Mucosa of rectum (tissue), 2 donors: ENCODE measurements around the gene TRPC1.
"Not testable (repeated sequence)": the region's sequence is repeated elsewhere in the genome, so short reads cannot be mapped to it uniquely, and the experiment has no call there.

Experiments
- H3K27ac ChIP-seq, 2 donors: one replicate each; pipeline ENCODE4 v1.7.0; 2013; ENCODE audit warnings: inconsistent platforms in 2 of 2, low read depth in 2 of 2, low read length in 2 of 2
- H3K27me3 ChIP-seq, 2 donors: one replicate each; pipeline ENCODE4 v1.7.0; 2013; ENCODE audit warnings: low read length in 2 of 2; ENCODE audit not compliant: control insufficient read depth in 2 of 2, insufficient read depth in 2 of 2
- H3K36me3 ChIP-seq, 2 donors: one replicate each; pipeline ENCODE4 v1.7.0; 2013; ENCODE audit warnings: low read length in 2 of 2; ENCODE audit not compliant: control insufficient read depth in 2 of 2, insufficient read depth in 2 of 2
- H3K4me1 ChIP-seq, 2 donors: one replicate each; pipeline ENCODE4 v1.7.0; 2013; ENCODE audit warnings: low read length in 2 of 2, mild to moderate bottlenecking in 1 of 2; ENCODE audit not compliant: control insufficient read depth in 2 of 2, insufficient read depth in 2 of 2
- H3K4me3 ChIP-seq, 2 donors: one replicate each; pipeline ENCODE4 v1.7.0; 2013; ENCODE audit warnings: low read length in 2 of 2
- H3K9ac ChIP-seq, 2 donors: one replicate each; pipeline ENCODE4 v1.7.0; 2013; ENCODE audit warnings: low read length in 2 of 2, low read depth in 1 of 2, mild to moderate bottlenecking in 1 of 2
- H3K9me3 ChIP-seq, 2 donors: one replicate each; pipeline ENCODE4 v1.7.0; 2013; ENCODE audit warnings: low read length in 2 of 2; ENCODE audit not compliant: control insufficient read depth in 2 of 2
- donor health status: healthy.
- donor health status: Normal muscosa, but diverticular disease.

TRPC1 gene

DNA sequence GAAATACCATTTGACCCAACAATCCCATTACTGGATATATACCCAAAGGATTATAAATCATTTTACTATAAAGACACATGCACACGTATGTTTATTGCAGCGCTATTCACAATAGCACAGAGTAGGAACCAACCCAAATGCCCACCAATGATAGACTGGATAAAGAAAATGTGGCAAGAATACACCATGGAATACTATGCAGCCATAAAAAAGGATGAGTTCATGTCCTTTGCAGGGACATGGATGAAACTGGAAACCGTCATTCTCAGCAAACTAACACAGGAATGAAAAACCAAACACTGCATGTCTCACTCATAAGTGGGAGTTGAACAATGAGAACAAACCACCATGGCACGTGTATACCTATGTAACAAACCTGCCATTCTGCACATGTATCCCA is 26.7 kb downstream of the TRPC1 start:
- not testable (repeated sequence) for H3K36me3 ChIP-seq, H3K4me3 ChIP-seq, H3K4me1 ChIP-seq, H3K9me3 ChIP-seq, H3K27ac ChIP-seq, H3K9ac ChIP-seq, H3K27me3 ChIP-seq

DNA sequence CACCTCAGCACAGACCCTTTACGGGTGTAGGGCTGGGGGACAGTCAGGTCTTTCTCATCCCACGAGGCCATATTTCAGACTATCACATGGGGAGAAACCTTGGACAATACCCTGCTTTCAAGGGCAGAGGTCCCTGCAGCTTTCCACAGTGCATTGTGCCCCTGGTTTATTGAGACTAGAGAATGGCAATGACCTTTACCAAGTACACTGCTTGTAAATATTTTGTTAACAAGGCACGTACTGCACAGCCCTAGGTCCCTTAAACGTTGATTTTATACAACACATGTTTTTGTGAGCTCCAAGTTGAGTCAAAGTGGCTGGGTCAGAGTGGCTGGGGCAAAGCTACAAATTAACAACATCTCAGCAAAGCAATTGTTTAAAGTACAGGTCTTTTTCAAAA is 28.8 kb downstream of the TRPC1 start:
- not testable (repeated sequence) for H3K27me3 ChIP-seq, H3K9ac ChIP-seq

DNA sequence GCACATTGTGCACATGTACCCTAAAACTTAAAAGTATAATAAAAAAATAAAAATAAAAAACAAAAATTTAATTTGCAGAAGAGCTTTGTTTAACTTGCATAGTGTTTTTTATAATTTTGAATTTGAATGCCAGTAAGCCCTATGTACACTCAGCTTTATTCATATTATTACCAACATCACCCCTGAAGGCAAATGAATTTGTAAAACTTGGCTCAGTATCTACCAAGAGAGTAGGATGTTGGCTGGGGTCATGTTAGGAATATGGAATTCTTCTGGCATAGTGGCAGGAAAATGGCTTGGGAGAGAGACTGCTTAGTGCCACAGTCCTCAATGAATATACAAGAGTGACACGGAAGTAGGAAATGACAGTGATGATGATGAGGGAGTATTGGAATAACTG is 30.7 kb downstream of the TRPC1 start:
- H3K36me3 ChIP-seq: no peaks in the 10 kb centered on the region
- no peaks in the 10 kb centered on the region for H3K9me3 ChIP-seq
- no peak overlapping the region for H3K4me3 ChIP-seq
- no peaks in the 10 kb centered on the region for H3K4me1 ChIP-seq
- no peak overlapping the region for H3K27ac ChIP-seq
- H3K9ac ChIP-seq: no peak overlapping the region
- H3K27me3 ChIP-seq: no peaks in the 10 kb centered on the region

More for the DNA sequence above, 28.8 kb downstream of the TRPC1 start:
- H3K36me3 ChIP-seq, H3K27ac ChIP-seq, H3K4me1 ChIP-seq, H3K4me3 ChIP-seq, H3K9me3 ChIP-seq: not testable (repeated sequence)

DNA sequence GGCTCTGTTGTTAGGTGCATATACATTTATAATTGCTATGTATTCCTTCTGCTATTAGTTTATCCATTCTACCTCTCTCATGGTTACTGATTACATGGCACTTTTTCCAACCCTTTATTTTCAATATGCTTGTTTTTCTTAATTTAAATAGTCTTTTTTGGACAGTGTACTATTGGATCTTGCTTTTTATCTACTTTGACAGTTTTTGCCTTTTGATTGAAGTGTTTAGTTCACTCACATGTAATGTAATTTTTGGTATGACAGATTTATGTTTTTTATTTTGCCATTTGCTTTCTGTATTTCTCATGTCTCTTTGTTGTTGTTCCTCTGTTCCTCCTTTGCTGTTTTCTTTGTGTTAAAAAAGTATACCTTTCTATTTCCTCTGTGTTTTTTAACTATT is 44.5 kb downstream of the TRPC1 start:
- Histone ChIP-seq H3K9ac (no peak overlapping the region), H3K27ac (no peak overlapping the region), H3K36me3 (no peaks in the 10 kb centered on the region), H3K4me1 (no peaks in the 10 kb centered on the region), H3K9me3 (peaks cover 0 to 6% of the 10 kb centered on the region in 2 donors), H3K27me3 (no peaks in the 10 kb centered on the region), H3K4me3 (no peak overlapping the region)

DNA sequence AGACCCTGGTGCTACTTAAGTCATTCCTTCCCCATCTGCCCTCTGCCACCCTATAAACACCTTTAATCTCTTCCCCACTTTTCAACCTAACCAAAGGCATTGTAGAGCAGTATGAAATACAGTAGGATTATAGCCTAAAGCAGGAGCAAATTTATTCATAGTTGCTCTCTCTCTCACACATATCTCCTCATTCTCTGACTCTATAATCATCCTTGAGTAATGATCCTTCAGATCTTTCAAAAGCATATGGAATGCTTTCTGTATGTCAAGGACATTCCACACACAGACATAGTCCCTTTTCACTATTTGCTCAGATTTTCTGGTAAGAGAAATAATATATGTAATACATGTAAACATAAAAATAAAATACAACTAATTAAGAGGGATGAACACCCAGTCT is 54.1 kb downstream of the TRPC1 start:
- H3K27me3 ChIP-seq: no peaks in the 10 kb centered on the region
- H3K4me3 ChIP-seq: no peak overlapping the region
- H3K4me1 ChIP-seq: no peaks in the 10 kb centered on the region
- no peak overlapping the region for H3K9ac ChIP-seq
- no peaks in the 10 kb centered on the region for H3K36me3 ChIP-seq
- H3K27ac ChIP-seq: no peak overlapping the region
- H3K9me3 ChIP-seq: no peaks in the 10 kb centered on the region

DNA sequence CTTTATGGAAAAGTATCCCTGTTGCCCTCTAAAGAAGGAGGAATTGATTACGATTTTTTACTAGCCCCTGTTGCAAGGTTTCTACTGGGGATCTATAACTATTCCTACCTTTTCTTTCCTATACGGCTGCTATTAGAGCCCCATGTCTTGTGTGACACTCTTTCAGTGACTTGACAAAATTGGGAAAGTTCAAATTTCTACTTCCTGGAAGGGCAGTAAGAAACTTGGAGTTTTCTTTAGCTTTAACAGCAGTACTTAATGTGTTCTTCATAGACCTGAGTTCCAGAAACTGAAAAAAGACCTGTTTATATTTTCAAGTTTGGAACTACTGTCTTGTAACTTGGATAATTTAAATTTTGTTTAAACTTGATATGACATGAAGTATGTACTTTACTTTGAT is 54.7 kb downstream of the TRPC1 start:
- Histone ChIP-seq H3K27ac (no peak overlapping the region), H3K9me3 (no peaks in the 10 kb centered on the region), H3K36me3 (no peaks in the 10 kb centered on the region), H3K27me3 (no peaks in the 10 kb centered on the region), H3K9ac (no peak overlapping the region), H3K4me1 (no peaks in the 10 kb centered on the region), H3K4me3 (no peak overlapping the region)

DNA sequence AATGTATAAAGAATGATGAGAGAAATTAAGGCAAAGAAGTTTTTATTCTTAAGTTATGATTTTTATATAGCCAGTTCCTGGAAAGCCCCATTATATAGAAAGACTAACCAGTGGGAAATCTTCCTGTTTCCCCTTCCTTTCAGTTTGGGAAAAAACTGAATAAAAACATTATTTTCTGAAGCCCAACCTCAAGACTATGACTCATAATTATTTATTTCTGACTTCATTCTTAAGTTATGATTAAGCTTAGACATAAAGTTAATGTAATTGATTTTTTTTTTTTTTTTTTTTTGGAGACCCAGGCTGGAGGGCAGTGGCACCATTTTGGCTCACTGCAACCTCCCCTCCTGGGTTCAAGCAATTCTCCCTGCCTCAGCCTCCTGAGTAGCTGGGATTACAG is 55.8 kb downstream of the TRPC1 start:
- H3K9me3 ChIP-seq: no peaks in the 10 kb centered on the region
- no peak overlapping the region for H3K27ac ChIP-seq
- no peak overlapping the region for H3K4me3 ChIP-seq
- H3K9ac ChIP-seq: no peak overlapping the region
- no peaks in the 10 kb centered on the region for H3K36me3 ChIP-seq
- H3K27me3 ChIP-seq: no peaks in the 10 kb centered on the region
- H3K4me1 ChIP-seq: no peaks in the 10 kb centered on the region

DNA sequence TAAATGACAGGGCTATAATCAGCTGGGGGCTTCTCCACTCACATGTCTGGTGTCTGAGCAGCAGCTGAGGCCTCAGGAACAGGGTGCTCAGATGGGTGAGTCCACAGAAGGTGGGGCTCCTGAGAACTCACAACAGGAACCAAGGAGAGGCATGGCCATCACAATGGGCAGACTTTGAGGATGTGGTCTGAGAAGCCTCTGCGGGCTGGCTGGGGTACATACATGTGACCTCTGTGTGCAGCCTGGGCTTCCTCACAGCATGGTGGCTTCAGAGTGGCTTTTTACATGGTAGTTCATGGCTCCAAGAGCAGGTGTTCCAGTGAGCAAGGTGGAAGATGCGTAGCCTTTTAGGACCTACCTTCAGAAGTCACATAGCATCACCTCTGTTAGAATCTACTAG is 58.8 kb downstream of the TRPC1 start:
- no peak overlapping the region for H3K9ac ChIP-seq
- no peak overlapping the region for H3K4me3 ChIP-seq
- no peaks in the 10 kb centered on the region for H3K4me1 ChIP-seq
- H3K27ac ChIP-seq: no peak overlapping the region
- no peaks in the 10 kb centered on the region for H3K36me3 ChIP-seq
- H3K27me3 ChIP-seq: no peaks in the 10 kb centered on the region
- no peaks in the 10 kb centered on the region for H3K9me3 ChIP-seq

DNA sequence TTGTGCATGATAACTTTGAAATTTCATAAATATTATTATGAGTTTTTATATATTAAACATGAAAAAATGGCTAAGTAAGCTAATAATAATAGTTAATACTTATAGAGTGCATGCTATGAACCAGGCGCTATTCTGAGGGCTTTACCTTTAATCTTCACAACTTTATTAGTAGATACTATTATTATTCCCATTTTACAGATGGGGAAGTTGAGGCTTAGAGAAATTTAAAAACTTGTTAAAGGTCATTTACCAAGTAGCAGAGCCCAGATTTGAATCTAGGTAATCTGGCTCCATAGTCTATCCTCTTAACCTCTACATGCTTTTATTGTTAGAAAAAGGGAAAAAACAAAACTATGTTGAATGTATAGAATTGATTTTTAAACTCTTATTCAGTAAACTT is 60.4 kb downstream of the TRPC1 start:
- H3K36me3 ChIP-seq: no peaks in the 10 kb centered on the region
- no peak overlapping the region for H3K4me3 ChIP-seq
- no peaks in the 10 kb centered on the region for H3K9me3 ChIP-seq

DNA sequence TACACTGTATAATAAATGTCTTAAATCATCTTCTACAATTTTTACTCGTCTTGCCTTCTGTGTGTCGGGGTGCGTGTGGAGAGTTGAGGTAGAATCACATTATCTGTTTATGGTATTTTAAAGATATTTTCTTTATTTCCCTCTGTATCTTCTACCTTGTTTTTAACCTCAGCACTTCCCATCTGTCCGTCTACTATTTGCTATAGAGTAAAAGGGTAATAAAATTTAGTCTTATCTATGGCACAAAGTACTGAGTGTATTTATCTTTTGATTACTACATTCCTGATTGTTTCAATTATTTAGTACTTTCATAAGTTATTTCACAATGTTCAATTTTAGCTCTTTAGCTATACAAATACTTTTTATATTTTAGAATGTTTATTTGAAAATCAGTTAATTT is 62.2 kb downstream of the TRPC1 start:
- Histone ChIP-seq H3K27ac (no peak overlapping the region), H3K9me3 (no peaks in the 10 kb centered on the region), H3K27me3 (no peaks in the 10 kb centered on the region), H3K36me3 (no peaks in the 10 kb centered on the region), H3K9ac (no peak overlapping the region), H3K4me3 (no peak overlapping the region), H3K4me1 (no peaks in the 10 kb centered on the region)

More for the DNA sequence above, 60.4 kb downstream of the TRPC1 start:
- H3K4me1 ChIP-seq: no peaks in the 10 kb centered on the region
- H3K9ac ChIP-seq: no peak overlapping the region
- H3K27ac ChIP-seq: no peak overlapping the region
- no peaks in the 10 kb centered on the region for H3K27me3 ChIP-seq

DNA sequence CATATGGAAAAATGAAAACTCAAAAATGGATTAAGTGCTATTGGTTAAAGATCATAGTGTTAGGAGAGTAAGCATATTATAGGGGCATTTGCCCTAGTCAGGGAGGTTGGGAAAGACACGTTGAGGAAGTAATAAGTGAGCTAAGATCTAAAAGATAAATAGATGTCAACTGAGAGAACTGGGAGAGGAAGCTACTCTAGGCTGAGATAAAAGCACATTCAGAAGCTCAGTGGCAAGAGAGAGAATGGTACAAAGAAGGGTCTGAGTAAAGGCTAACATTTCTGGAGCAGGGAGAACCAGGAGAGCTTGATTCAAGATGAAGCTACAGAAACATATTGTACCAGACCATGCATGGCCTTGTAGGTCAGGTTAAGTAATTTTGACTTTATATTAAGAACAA is 63.9 kb downstream of the TRPC1 start:
- no peaks in the 10 kb centered on the region for H3K4me1 ChIP-seq
- no peak overlapping the region for H3K9ac ChIP-seq
- H3K27ac ChIP-seq: no peak overlapping the region
- no peak overlapping the region for H3K4me3 ChIP-seq
- H3K27me3 ChIP-seq: no peaks in the 10 kb centered on the region
- no peaks in the 10 kb centered on the region for H3K9me3 ChIP-seq
- no peaks in the 10 kb centered on the region for H3K36me3 ChIP-seq
